ENCODE results near the gene RPAP2.
"Not testable (repeated sequence)": the region's sequence is repeated elsewhere in the genome, so short reads cannot be mapped to it uniquely, and the experiment has no call there.

GRCh38 chr1:92254714-92255113, 44.1 kb upstream of the RPAP2 start:
- not testable (repeated sequence) for TF ChIP-seq ATF3 (IDR thresholded peaks at IDR 0.05); EZH2 (IDR thresholded peaks at IDR 0.05); CTCF (IDR thresholded peaks at IDR 0.05 in 2 of 3, conservative IDR thresholded peaks at IDR 0.05 in 1 of 3; ENCODE audit: borderline replicate concordance in 1 of 3, insufficient read depth in 1 of 3, low read depth in 2 of 3, low read length in 2 of 3); POLR2A (IDR thresholded peaks at IDR 0.05; ENCODE audit: borderline replicate concordance, extremely low read depth, insufficient read depth, insufficient read length); SP1 (IDR thresholded peaks at IDR 0.05; ENCODE audit: low read depth); YY1 (IDR thresholded peaks at IDR 0.05; ENCODE audit: extremely low read depth, insufficient replicate concordance, low read depth, low read length); ELF1 (IDR thresholded peaks at IDR 0.05; ENCODE audit: borderline replicate concordance, low read depth); JUND (IDR thresholded peaks at IDR 0.05); CEBPB (IDR thresholded peaks at IDR 0.05; ENCODE audit: low read depth); REST (IDR thresholded peaks at IDR 0.05; ENCODE audit: low read depth); EZH2phosphoT487 (IDR thresholded peaks at IDR 0.05; ENCODE audit: borderline replicate concordance); FOSL1 (IDR thresholded peaks at IDR 0.05; ENCODE audit: low read depth); EGR1 (IDR thresholded peaks at IDR 0.05; ENCODE audit: low read depth)
